ENCODE results near the gene KCNH5.

DNA sequence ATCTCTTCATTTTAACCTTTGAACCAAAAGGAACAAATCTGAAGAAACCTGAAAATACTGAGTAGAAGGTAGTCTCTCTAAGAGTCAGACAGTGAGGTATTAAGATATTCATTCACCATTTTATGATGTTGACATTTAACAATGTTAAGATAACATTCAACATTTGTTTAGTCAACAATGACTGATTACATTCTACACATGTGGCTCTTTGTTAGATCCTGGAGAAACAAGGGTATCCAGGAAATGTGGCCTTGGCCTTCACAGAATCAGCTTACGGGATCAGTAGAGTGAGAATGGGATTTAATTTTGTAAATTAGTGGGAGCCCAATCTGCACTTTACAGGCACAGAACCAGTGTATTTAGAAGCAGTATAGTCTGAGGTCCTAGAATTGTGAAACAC lies 355.5 kb downstream of the KCNH5 start:
- TF ChIP-seq EZH2 (IDR thresholded peaks at IDR 0.05; ENCODE audit: insufficient read depth, low read length): no peak
- no peak for TF ChIP-seq CTCF (IDR thresholded peaks at IDR 0.05; ENCODE audit: insufficient read depth, low read depth, low read length)

Measured in astrocyte (in vitro differentiated cells and primary cell).